Measurements from ENCODE around the gene GRIP1.

GRIP1 gene

GRCh38 chr12:66602483-66603143 lies 76.3 kb downstream of the GRIP1 start:
- no peak for DNase-seq (ENCODE audit: low read depth)
- no peak overlapping the region for H3K4me3 ChIP-seq (ENCODE audit: low read depth, low read length)
- no peak for TF ChIP-seq CTCF (conservative IDR thresholded peaks at IDR 0.05; ENCODE audit: low read depth, low read length)

GRCh38 chr12:66600903-66601302 lies 78.0 kb downstream of the GRIP1 start:
- DNase-seq (ENCODE audit: low read depth): no peak
- no peak for TF ChIP-seq CTCF (conservative IDR thresholded peaks at IDR 0.05; ENCODE audit: low read depth, low read length)
- no peak overlapping the region for H3K4me3 ChIP-seq (ENCODE audit: low read depth, low read length)

GRCh38 chr12:66599816-66600215 lies 79.1 kb downstream of the GRIP1 start:
- H3K4me3 ChIP-seq (ENCODE audit: low read depth, low read length): no peak overlapping the region
- TF ChIP-seq CTCF (conservative IDR thresholded peaks at IDR 0.05; ENCODE audit: low read depth, low read length): no peak

GRCh38 chr12:66598608-66599007 lies 80.3 kb downstream of the GRIP1 start:
- TF ChIP-seq CTCF (conservative IDR thresholded peaks at IDR 0.05; ENCODE audit: low read depth, low read length): no peak
- no peak overlapping the region for H3K4me3 ChIP-seq (ENCODE audit: low read depth, low read length)
- no peak for DNase-seq (ENCODE audit: low read depth)

More at GRCh38 chr12:66599816-66600215, 79.1 kb downstream of the GRIP1 start:
- no peak for DNase-seq (ENCODE audit: low read depth)

- TF ChIP-seq CTCF (conservative IDR thresholded peaks at IDR 0.05; ENCODE audit: low read depth, low read length): no peak
These were observed 80.8 kb downstream of the GRIP1 start for GRCh38 chr12:66598079-66598478.

GRCh38 chr12:66596199-66596598 lies 82.7 kb downstream of the GRIP1 start:
- H3K4me3 ChIP-seq (ENCODE audit: low read depth, low read length): no peak overlapping the region
- DNase-seq (ENCODE audit: low read depth): peak; percentile 65
- no peak for TF ChIP-seq CTCF (conservative IDR thresholded peaks at IDR 0.05; ENCODE audit: low read depth, low read length)

More at GRCh38 chr12:66598079-66598478, 80.8 kb downstream of the GRIP1 start:
- no peak for DNase-seq (ENCODE audit: low read depth)
- no peak overlapping the region for H3K4me3 ChIP-seq (ENCODE audit: low read depth, low read length)

- peak; percentile 81 for DNase-seq (ENCODE audit: low read depth)
- no peak overlapping the region for H3K4me3 ChIP-seq (ENCODE audit: low read depth, low read length)
- TF ChIP-seq CTCF (conservative IDR thresholded peaks at IDR 0.05; ENCODE audit: low read depth, low read length): no peak
These were observed 84.2 kb downstream of the GRIP1 start for GRCh38 chr12:66594688-66595087.
